HG02938 (cell line): ENCODE data around the gene TUBB1.
A peak's percentile ranks its signal among the peaks of the same experiment; 100 is the strongest.
"Not testable (repeated sequence)": the region's sequence is repeated elsewhere in the genome, so short reads cannot be mapped to it uniquely, and the experiment has no call there.

Experiments used
- ATAC-seq: cut with Tn5 transposase; IDR thresholded peaks from one replicate; pipeline ENCODE4 v1.9.1; 2021; ENCODE audit warnings: mild to moderate bottlenecking, moderate library complexity; ENCODE audit not compliant: unreplicated experiment

Gene TUBB1

GRCh38 chr20:59019217-59019616 is at the start of gene TUBB1:
TSS of gene TUBB1 (plus strand) at chr20:59019429. CDS start at chr20:59019523, 94 bp downstream.
- ATAC-seq = no peak

- ATAC-seq = no peak
Measured at GRCh38 chr20:58969439-58969838, 49.8 kb upstream of the TUBB1 start.

- ATAC-seq = no peak
Measured at GRCh38 chr20:58970146-58970545, 49.1 kb upstream of the TUBB1 start.

GRCh38 chr20:58971429-58971828 is 47.8 kb upstream of the TUBB1 start:
- ATAC-seq = no peak

GRCh38 chr20:58973179-58973578 is 46.0 kb upstream of the TUBB1 start:
- no peak for ATAC-seq

- no peak for ATAC-seq
Measured at GRCh38 chr20:58973866-58974265, 45.4 kb upstream of the TUBB1 start.

- no peak for ATAC-seq
Measured at GRCh38 chr20:58975353-58975752, 43.9 kb upstream of the TUBB1 start.

- ATAC-seq = no peak
Measured at GRCh38 chr20:58976061-58976730, 43.0 kb upstream of the TUBB1 start.

- no peak for ATAC-seq
Measured at GRCh38 chr20:58978351-58979190, 40.7 kb upstream of the TUBB1 start.

- ATAC-seq = peak; percentile 56
Measured at GRCh38 chr20:58980711-58981627, 38.3 kb upstream of the TUBB1 start, which contains the start of gene NELFCD. TSS of gene NELFCD (plus strand) at chr20:58981256. CDS start at chr20:58981310, 54 bp downstream.

- peak; percentile 11 for ATAC-seq
Measured at GRCh38 chr20:58981628-58982364, 37.4 kb upstream of the TUBB1 start.

- no peak for ATAC-seq
Measured at GRCh38 chr20:58982406-58983114, 36.7 kb upstream of the TUBB1 start.

- not testable (repeated sequence) for ATAC-seq
Measured at GRCh38 chr20:58983115-58983468, 36.1 kb upstream of the TUBB1 start.

- ATAC-seq = no peak
Measured at GRCh38 chr20:58984691-58985090, 34.5 kb upstream of the TUBB1 start.

GRCh38 chr20:58985656-58986055 is 33.6 kb upstream of the TUBB1 start:
- ATAC-seq = no peak

- ATAC-seq = no peak
Measured at GRCh38 chr20:58986286-58986967, 32.8 kb upstream of the TUBB1 start.

GRCh38 chr20:58986968-58987517 is 32.2 kb upstream of the TUBB1 start:
- ATAC-seq = no peak

- ATAC-seq = no peak
Measured at GRCh38 chr20:58987790-58988564, 31.3 kb upstream of the TUBB1 start.
